ENCODE results near the gene DLX5. TPM values are rescaled to one million over a fixed set of nuclear protein-coding genes. Genes with fewer than 3 reads are reported as not detected.
A peak's percentile ranks its signal among the peaks of the same experiment; 100 is the strongest.

DLX5 gene
- total RNA-seq, 1 donor from 2014 or later: not detected

GRCh38 chr7:97018126-97018601, 6.5 kb downstream of the DLX5 start:
- DNase-seq: no peak

- no peak for DNase-seq
These were observed 7.2 kb downstream of the DLX5 start for GRCh38 chr7:97017192-97018125.

- DNase-seq: no peak
These were observed 8.0 kb downstream of the DLX5 start for GRCh38 chr7:97016381-97017191.

GRCh38 chr7:97015756-97016380, 8.8 kb downstream of the DLX5 start:
- no peak for DNase-seq

- DNase-seq: no peak
These were observed 9.4 kb downstream of the DLX5 start for GRCh38 chr7:97015279-97015678.

GRCh38 chr7:97014145-97014750, 10.4 kb downstream of the DLX5 start:
- DNase-seq: no peak

- DNase-seq: no peak
These were observed 10.8 kb downstream of the DLX5 start for GRCh38 chr7:97013845-97014134.

GRCh38 chr7:97013134-97013844, 11.3 kb downstream of the DLX5 start:
- DNase-seq: no peak

- no peak for DNase-seq
These were observed 12.1 kb downstream of the DLX5 start for GRCh38 chr7:97012365-97013133.

- no peak for DNase-seq
These were observed 12.9 kb downstream of the DLX5 start for GRCh38 chr7:97011536-97012364.

GRCh38 chr7:97011104-97011503, 13.5 kb downstream of the DLX5 start:
- no peak for DNase-seq

GRCh38 chr7:97009753-97010732, 14.6 kb downstream of the DLX5 start:
- no peak for DNase-seq

GRCh38 chr7:97008275-97008917, 16.2 kb downstream of the DLX5 start:
- no peak for DNase-seq

GRCh38 chr7:97007583-97007861, 17.1 kb downstream of the DLX5 start:
- no peak for DNase-seq

- DNase-seq: no peak
These were observed 17.6 kb downstream of the DLX5 start for GRCh38 chr7:97006816-97007582.

- DNase-seq: peak; percentile 44
These were observed 18.4 kb downstream of the DLX5 start for GRCh38 chr7:97006055-97006815.

All from dermis blood vessel endothelial cell (primary cell).